Measurements from ENCODE around the gene PPP1R1B.

- TF ChIP-seq CTCF (IDR thresholded peaks at IDR 0.05) (no peak), EZH2 (IDR thresholded peaks at IDR 0.05; ENCODE audit: borderline replicate concordance, insufficient read depth, low read depth, low read length, poor library complexity, severe bottlenecking) (no peak)
Measured at GRCh38 chr17:39617100-39617445, 9.7 kb upstream of the PPP1R1B start.

Data from B cell (primary cell).